ENCODE data around the gene NAGK.
A peak's percentile ranks its signal among the peaks of the same experiment; 100 is the strongest.
"Not testable (repeated sequence)": the region's sequence is repeated elsewhere in the genome, so short reads cannot be mapped to it uniquely, and the experiment has no call there.

Gene NAGK

DNA sequence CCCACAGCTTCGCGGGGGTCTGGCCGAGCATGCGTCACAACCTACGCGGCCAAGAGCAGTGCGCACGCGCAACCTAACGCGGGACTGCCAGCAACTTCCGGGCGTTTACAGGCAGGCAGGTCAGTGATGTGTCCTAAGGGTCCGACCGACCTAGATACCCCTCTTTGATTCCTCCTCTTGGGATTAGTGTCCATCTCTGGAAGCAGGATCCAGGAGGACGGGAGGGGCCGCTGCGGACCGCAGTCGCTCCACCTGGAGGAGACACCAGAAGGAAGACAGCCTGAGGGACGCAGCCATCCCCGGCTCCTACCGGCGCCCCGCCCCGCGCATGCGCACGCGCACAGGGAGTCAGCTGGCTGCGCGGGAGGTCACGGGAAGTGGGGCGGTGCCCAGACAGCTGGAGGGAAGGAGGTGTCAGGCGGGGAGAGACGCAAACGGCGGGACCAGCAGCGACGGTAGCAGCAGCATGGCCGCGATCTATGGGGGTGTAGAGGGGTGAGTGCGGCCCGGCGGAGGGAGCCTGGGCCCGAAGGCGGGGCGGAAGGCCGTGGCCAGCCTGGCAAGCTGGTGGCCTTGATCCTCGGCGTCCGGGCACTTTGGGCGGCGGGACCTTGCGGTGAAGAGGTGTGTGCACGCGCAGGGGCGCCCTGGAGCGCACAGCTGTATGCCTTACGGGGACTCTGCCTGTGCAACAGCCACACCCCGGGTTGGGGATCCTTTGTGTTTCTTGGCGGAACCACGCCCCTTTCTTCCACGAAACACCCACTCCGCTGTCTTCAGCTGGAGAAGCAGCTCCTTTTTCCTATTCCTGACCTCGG, at the start of gene NAGK:
Gene NAGK (plus strand): TSS at position 431 of the 818 bp plus-strand sequence. CDS start 36 bp downstream, at position 467.
- H3K27me3 ChIP-seq (ENCODE audit: control insufficient read depth, insufficient read depth, low read length) = no peaks in the 10 kb centered on the region
- WGBS (ENCODE audit: insufficient coverage, insufficient read length) = no CpG with 5 or more reads among the region's 66 CpGs
- H3K36me3 ChIP-seq (ENCODE audit: control insufficient read depth, insufficient read depth, low read length) = peaks cover 7% of the 10 kb centered on the region
- H3K4me3 ChIP-seq (ENCODE audit: low read length) = peak within 1 kb of the TSS; percentile 73
- no peak within 1 kb of the TSS for H3K27ac ChIP-seq (ENCODE audit: low read length)
- no peaks in the 10 kb centered on the region for H3K9me3 ChIP-seq (ENCODE audit: control insufficient read depth, insufficient read depth, low read length)
- peak; percentile 91 for DNase-seq (ENCODE audit: low read depth, low spot score)
- H3K4me1 ChIP-seq (ENCODE audit: control insufficient read depth, insufficient read depth, low read length) = no peaks in the 10 kb centered on the region

DNA sequence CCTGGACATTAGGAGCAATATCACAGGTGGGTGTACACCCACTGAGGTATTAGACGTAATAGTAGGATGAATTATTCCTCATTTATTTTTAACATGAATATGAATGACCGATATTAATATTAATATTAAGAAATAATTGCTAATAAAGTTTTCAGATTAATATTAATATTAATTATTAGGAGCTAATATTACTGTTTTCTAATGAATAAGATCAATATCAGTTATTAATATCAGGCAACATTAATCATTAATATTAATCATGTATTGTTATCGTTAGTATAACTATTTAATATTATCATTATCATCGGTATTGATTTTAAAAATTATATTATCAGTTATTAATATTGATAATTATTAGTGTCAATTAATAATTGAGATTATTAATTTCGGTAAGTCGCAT, 48.5 kb upstream of the NAGK start:
- DNase-seq (ENCODE audit: low read depth, low spot score); H3K9me3 ChIP-seq (ENCODE audit: control insufficient read depth, insufficient read depth, low read length); H3K36me3 ChIP-seq (ENCODE audit: control insufficient read depth, insufficient read depth, low read length); H3K4me3 ChIP-seq (ENCODE audit: low read length); H3K27me3 ChIP-seq (ENCODE audit: control insufficient read depth, insufficient read depth, low read length); H3K4me1 ChIP-seq (ENCODE audit: control insufficient read depth, insufficient read depth, low read length); H3K27ac ChIP-seq (ENCODE audit: low read length): not testable (repeated sequence)
- WGBS (ENCODE audit: insufficient coverage, insufficient read length) = no CpG with 5 or more reads among the region's 6 CpGs

DNA sequence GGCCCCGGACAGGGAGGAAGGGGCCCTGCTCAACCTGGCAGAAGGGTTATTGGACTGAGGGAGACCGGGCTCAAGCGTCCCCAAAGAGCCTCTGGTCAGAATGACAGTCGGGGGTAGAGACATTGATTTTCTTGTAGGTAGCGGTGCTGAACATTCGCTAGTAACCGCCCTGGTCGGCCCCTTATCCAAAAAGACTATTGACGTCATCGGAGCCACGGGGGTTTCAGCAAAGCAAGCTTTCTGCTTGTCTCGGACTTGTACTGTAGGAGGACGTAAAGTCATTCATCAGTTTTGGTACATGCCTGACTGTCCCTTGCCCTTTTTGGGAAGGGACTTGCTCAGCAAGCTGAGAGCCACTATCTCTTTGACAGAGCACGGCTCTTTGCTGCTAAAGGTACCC, 47.1 kb upstream of the NAGK start:
- not testable (repeated sequence) for H3K4me3 ChIP-seq (ENCODE audit: low read length); H3K9me3 ChIP-seq (ENCODE audit: control insufficient read depth, insufficient read depth, low read length)

DNA sequence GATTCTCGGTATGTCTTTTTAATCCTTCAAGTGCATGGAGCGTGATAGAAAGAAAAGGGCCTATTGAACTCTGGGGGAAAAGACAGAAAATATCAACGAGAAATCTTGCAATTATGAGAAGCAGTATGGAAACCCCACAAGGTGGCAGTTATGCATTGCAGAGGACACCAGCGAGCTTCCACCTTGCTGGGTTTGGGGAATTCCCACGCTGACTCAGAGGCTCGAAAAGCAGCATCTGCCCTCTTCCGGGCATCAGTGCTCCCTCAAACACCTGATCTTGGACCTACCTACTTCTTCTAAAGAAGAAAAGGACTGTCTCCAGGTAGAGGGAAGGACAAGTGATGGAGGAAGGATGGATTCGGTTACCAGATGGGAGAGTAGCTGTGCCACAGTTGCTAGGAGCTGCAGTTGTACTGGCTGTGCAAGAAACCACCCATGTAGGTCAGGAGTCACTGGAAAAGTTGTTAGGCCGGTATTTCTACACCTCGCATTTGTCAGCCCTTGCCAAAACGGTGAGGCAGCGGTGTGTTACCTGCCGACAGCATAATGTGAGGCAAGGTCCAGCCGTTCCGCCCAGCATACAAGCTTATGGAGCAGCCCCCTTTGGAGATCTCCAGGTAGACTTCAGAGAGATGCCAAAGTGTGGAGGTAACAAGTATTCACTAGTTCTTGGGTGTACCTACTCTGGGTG, 44.8 kb upstream of the NAGK start:
- H3K9me3 ChIP-seq (ENCODE audit: control insufficient read depth, insufficient read depth, low read length); H3K27ac ChIP-seq (ENCODE audit: low read length); H3K27me3 ChIP-seq (ENCODE audit: control insufficient read depth, insufficient read depth, low read length); H3K36me3 ChIP-seq (ENCODE audit: control insufficient read depth, insufficient read depth, low read length); H3K4me1 ChIP-seq (ENCODE audit: control insufficient read depth, insufficient read depth, low read length); H3K4me3 ChIP-seq (ENCODE audit: low read length); DNase-seq (ENCODE audit: low read depth, low spot score): not testable (repeated sequence)
- no CpG with 5 or more reads among the region's 15 CpGs for WGBS (ENCODE audit: insufficient coverage, insufficient read length)

More for the DNA sequence above, 47.1 kb upstream of the NAGK start:
- WGBS (ENCODE audit: insufficient coverage, insufficient read length) = no CpG with 5 or more reads among the region's 14 CpGs
- H3K27ac ChIP-seq (ENCODE audit: low read length); H3K36me3 ChIP-seq (ENCODE audit: control insufficient read depth, insufficient read depth, low read length); DNase-seq (ENCODE audit: low read depth, low spot score); H3K4me1 ChIP-seq (ENCODE audit: control insufficient read depth, insufficient read depth, low read length); H3K27me3 ChIP-seq (ENCODE audit: control insufficient read depth, insufficient read depth, low read length): not testable (repeated sequence)

DNA sequence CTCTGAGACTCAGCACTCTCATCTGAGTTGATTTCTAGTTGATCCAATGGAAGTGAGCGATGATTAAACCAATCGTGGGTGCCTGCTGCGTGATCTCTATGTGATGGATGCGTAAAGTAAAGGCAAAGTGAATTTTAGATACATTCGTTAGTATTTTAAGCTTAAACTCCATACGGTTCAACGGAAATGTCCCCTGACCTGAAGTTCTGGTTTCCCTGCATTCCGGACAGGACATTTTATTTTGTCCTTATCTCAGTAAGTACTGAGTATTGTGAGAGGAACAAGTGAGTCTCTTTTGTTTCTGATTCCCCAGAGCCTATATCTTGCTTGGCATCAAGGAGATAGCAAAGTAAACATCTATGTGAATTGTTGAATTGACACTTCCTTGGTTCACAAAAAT, 32.2 kb upstream of the NAGK start:
- H3K4me1 ChIP-seq (ENCODE audit: control insufficient read depth, insufficient read depth, low read length); H3K27ac ChIP-seq (ENCODE audit: low read length); DNase-seq (ENCODE audit: low read depth, low spot score); H3K27me3 ChIP-seq (ENCODE audit: control insufficient read depth, insufficient read depth, low read length); H3K36me3 ChIP-seq (ENCODE audit: control insufficient read depth, insufficient read depth, low read length); H3K4me3 ChIP-seq (ENCODE audit: low read length); H3K9me3 ChIP-seq (ENCODE audit: control insufficient read depth, insufficient read depth, low read length): not testable (repeated sequence)
- WGBS (ENCODE audit: insufficient coverage, insufficient read length) = no CpG with 5 or more reads among the region's 8 CpGs

DNA sequence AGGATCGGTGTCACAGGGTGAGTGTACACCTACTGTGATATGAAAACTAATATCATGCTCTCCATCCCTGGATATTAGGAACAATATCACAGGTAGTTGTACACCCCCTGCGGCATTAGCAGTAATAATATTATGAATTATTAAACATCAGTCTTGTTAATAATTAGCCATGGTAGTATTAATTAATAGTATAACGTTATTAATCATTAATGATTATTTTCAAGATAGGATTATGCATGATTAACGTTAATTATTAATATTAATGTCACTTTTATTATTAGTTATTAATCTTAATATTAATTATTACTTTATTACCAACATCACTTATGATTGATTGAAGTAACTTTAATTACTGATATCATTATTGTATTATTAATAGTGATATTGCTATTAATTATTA, 26.2 kb upstream of the NAGK start:
- Histone ChIP-seq H3K27ac (ENCODE audit: low read length) (no peak overlapping the region), H3K36me3 (ENCODE audit: control insufficient read depth, insufficient read depth, low read length) (no peaks in the 10 kb centered on the region)
- no CpG with 5 or more reads among the region's 4 CpGs for WGBS (ENCODE audit: insufficient coverage, insufficient read length)

DNA sequence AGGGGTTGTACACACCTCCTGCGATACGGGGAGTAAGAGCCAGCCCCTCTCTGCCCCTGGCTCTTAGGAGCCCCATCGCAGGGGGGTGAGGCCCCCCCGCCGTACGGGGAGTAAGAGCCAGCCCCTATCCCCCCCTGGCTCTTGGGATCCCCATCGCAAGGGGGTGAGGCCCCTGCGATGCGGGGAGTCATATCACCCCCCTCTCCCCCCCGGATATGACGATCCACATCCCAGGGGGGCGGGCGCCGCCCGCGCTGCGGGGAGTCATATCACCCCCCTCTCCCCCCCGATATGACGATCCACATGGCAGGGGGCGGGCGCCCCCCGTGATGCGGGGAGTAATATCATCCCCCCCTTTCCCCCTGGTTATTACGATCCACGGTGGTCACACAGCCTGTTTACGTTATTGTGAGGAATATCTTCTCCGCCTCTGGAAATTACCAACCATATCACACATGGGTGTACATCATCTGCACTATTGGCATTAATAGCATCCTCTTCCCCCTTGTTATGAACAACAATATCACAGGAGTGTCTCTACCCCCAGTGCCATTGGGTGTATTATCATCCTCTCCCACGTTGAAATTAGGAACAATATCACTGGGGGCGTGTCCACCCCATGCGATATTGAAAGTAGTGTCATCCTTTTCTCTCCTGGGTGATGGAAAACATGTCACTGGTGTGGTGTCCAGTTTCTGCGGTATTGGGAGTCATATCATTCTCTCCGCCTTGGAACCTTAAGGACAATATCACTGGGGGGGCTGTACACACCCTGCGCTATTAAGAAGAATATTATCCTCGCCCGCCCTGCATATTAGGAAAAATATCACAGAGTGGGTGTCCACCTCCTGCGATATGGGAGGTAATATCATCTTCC, 24.7 kb upstream of the NAGK start:
- no peaks in the 10 kb centered on the region for H3K4me1 ChIP-seq (ENCODE audit: control insufficient read depth, insufficient read depth, low read length)
- no CpG with 5 or more reads among the region's 36 CpGs for WGBS (ENCODE audit: insufficient coverage, insufficient read length)
- H3K36me3 ChIP-seq (ENCODE audit: control insufficient read depth, insufficient read depth, low read length) = no peaks in the 10 kb centered on the region
- no peak for DNase-seq (ENCODE audit: low read depth, low spot score)
- no peaks in the 10 kb centered on the region for H3K27me3 ChIP-seq (ENCODE audit: control insufficient read depth, insufficient read depth, low read length)
- H3K4me3 ChIP-seq (ENCODE audit: low read length) = no peak overlapping the region
- no peak overlapping the region for H3K27ac ChIP-seq (ENCODE audit: low read length)
- no peaks in the 10 kb centered on the region for H3K9me3 ChIP-seq (ENCODE audit: control insufficient read depth, insufficient read depth, low read length)

More for the DNA sequence above, 26.2 kb upstream of the NAGK start:
- no peaks in the 10 kb centered on the region for H3K27me3 ChIP-seq (ENCODE audit: control insufficient read depth, insufficient read depth, low read length)
- H3K9me3 ChIP-seq (ENCODE audit: control insufficient read depth, insufficient read depth, low read length) = no peaks in the 10 kb centered on the region
- no peak for DNase-seq (ENCODE audit: low read depth, low spot score)
- no peak overlapping the region for H3K4me3 ChIP-seq (ENCODE audit: low read length)
- no peaks in the 10 kb centered on the region for H3K4me1 ChIP-seq (ENCODE audit: control insufficient read depth, insufficient read depth, low read length)

DNA sequence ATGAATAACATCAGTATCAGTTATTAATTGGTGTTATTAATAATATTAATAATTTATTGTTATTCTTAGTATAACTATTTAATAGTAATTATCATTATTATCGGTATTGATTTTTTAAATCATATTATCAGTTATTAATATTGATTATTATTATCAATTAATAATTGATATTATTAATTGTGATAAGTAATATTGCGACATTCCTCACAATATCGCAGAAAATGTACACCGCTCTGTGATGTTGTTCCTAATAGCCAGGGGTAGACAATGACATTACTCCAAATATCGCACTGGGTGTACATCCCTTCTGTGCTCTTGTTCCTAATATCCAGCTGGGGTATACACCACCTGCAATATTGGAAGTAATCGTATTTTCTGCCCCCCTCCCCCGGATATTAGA, 23.3 kb upstream of the NAGK start:
- WGBS (ENCODE audit: insufficient coverage, insufficient read length) = no CpG with 5 or more reads among the region's 7 CpGs

DNA sequence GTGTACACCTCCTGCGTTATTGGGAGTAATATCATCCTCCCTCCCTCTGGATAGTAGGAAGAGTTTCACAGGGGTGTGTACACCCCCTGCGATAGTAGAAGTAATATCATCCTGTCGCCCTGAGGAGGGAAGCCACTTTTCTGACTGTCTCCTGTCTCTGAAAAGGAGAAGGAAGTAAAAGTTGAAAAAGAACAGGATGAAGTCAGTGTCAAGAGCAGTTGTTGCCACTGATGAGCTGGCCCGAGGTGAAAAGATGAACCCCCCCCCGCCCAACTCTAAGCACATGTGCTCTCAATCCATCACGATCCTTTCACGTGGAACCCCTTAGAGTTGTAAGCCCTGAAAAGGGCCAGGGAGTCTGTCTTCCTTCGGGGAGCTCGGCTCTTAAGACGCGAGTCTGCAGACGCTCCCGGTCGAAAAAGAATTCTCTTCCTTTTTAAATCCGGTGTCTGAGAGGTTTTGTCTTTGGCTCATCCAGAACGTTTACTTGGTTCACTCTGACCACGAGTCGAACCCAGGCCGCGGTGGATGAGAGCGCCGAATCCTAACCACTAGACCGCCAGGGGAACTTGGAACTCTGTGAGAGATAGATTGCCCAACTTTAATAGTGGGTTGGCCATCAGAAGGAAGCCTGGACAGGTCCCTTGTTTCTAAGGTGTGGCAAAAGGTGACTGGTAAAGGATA, 22.4 kb upstream of the NAGK start:
- Histone ChIP-seq H3K4me3 (ENCODE audit: low read length) (no peak overlapping the region), H3K27me3 (ENCODE audit: control insufficient read depth, insufficient read depth, low read length) (no peaks in the 10 kb centered on the region), H3K4me1 (ENCODE audit: control insufficient read depth, insufficient read depth, low read length) (no peaks in the 10 kb centered on the region), H3K27ac (ENCODE audit: low read length) (no peak overlapping the region), H3K9me3 (ENCODE audit: control insufficient read depth, insufficient read depth, low read length) (no peaks in the 10 kb centered on the region), H3K36me3 (ENCODE audit: control insufficient read depth, insufficient read depth, low read length) (no peaks in the 10 kb centered on the region)
- no peak for DNase-seq (ENCODE audit: low read depth, low spot score)
- WGBS (ENCODE audit: insufficient coverage, insufficient read length) = no CpG with 5 or more reads among the region's 23 CpGs

More for the DNA sequence above, 23.3 kb upstream of the NAGK start:
- Histone ChIP-seq H3K4me1 (ENCODE audit: control insufficient read depth, insufficient read depth, low read length) (no peaks in the 10 kb centered on the region), H3K9me3 (ENCODE audit: control insufficient read depth, insufficient read depth, low read length) (no peaks in the 10 kb centered on the region), H3K4me3 (ENCODE audit: low read length) (no peak overlapping the region), H3K36me3 (ENCODE audit: control insufficient read depth, insufficient read depth, low read length) (no peaks in the 10 kb centered on the region), H3K27me3 (ENCODE audit: control insufficient read depth, insufficient read depth, low read length) (no peaks in the 10 kb centered on the region), H3K27ac (ENCODE audit: low read length) (no peak overlapping the region)
- no peak for DNase-seq (ENCODE audit: low read depth, low spot score)

DNA sequence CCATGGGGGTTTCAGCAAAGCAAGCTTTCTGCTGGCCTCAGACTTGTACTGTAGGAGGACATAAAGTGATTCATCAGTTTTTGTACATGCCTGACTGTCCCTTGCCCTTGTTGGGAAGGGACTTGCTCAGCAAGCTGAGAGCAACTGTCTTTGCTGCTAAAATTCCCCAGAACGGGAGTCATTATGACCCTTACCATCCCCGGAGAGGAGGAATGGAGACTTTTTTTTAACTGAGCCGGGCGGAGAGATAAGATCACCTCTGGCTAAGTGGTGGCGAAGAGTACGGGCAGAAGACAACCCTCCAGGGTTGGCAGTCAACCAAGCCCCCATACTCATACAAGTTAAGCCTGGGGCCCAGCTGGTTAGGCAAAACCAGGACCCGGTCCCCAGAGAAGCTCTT, 20.4 kb upstream of the NAGK start:
- DNase-seq (ENCODE audit: low read depth, low spot score) = no peak
- Histone ChIP-seq H3K4me1 (ENCODE audit: control insufficient read depth, insufficient read depth, low read length) (no peaks in the 10 kb centered on the region), H3K4me3 (ENCODE audit: low read length) (no peak overlapping the region), H3K36me3 (ENCODE audit: control insufficient read depth, insufficient read depth, low read length) (no peaks in the 10 kb centered on the region), H3K27me3 (ENCODE audit: control insufficient read depth, insufficient read depth, low read length) (no peaks in the 10 kb centered on the region), H3K27ac (ENCODE audit: low read length) (no peak overlapping the region), H3K9me3 (ENCODE audit: control insufficient read depth, insufficient read depth, low read length) (no peaks in the 10 kb centered on the region)
- WGBS (ENCODE audit: insufficient coverage, insufficient read length) = no CpG with 5 or more reads among the region's 7 CpGs
